IMR-90 (cell line): ENCODE results near the gene TFAP2E.

Experiments used
- CEBPB ChIP-seq: IDR thresholded peaks from 2 replicates; pipeline ENCODE4 v1.6.1; 2012; ENCODE audit warnings: low read depth, low read length, improper control_type of control experiment
- CHD1 ChIP-seq: IDR thresholded peaks from 2 replicates; pipeline ENCODE4 v1.6.1; 2012; ENCODE audit warnings: low read depth, low read length, improper control_type of control experiment
- FOS ChIP-seq: fragments of 150-350 bp; IDR thresholded peaks from 2 replicates; pipeline ENCODE4 v1.6.1; 2016; ENCODE audit warnings: low read depth, low read length
- MAZ ChIP-seq: IDR thresholded peaks from 2 replicates; pipeline ENCODE4 v1.6.1; 2012; ENCODE audit warnings: low read depth, mild to moderate bottlenecking, low read length, improper control_type of control experiment, moderate library complexity, borderline replicate concordance
- NFE2L2 ChIP-seq: fragments of 150-350 bp; IDR thresholded peaks from 2 replicates; pipeline ENCODE4 v1.6.1; 2016; ENCODE audit warnings: low read depth, mild to moderate bottlenecking, low read length
- POLR2A ChIP-seq: IDR thresholded peaks from 2 replicates; pipeline ENCODE4 v1.6.1; 2012; ENCODE audit warnings: mild to moderate bottlenecking, low read depth, low read length
- RAD21 ChIP-seq: IDR thresholded peaks from 2 replicates; pipeline ENCODE4 v1.6.1; 2012; ENCODE audit warnings: low read length, improper control_type of control experiment
- SMC3 ChIP-seq: fragments of 150-350 bp; IDR thresholded peaks from 2 replicates; pipeline ENCODE4 v1.6.1; 2016; ENCODE audit warnings: low read depth, mild to moderate bottlenecking, antibody characterized with exemption, low read length, moderate library complexity
- TF ChIP-seq, protein P1 (sequence below): conservative IDR thresholded peaks from 2 replicates; pipeline ENCODE4 v1.5.1; 2012; ENCODE audit warnings: mild to moderate bottlenecking, low read depth, low read length, improper control_type of control experiment
- TF ChIP-seq, protein P2 (sequence below): fragments of 150-350 bp; IDR thresholded peaks from 2 replicates; pipeline ENCODE4 v1.6.1; 2017; ENCODE audit warnings: mild to moderate bottlenecking, antibody characterized with exemption, low read length, low read depth

DNA sequence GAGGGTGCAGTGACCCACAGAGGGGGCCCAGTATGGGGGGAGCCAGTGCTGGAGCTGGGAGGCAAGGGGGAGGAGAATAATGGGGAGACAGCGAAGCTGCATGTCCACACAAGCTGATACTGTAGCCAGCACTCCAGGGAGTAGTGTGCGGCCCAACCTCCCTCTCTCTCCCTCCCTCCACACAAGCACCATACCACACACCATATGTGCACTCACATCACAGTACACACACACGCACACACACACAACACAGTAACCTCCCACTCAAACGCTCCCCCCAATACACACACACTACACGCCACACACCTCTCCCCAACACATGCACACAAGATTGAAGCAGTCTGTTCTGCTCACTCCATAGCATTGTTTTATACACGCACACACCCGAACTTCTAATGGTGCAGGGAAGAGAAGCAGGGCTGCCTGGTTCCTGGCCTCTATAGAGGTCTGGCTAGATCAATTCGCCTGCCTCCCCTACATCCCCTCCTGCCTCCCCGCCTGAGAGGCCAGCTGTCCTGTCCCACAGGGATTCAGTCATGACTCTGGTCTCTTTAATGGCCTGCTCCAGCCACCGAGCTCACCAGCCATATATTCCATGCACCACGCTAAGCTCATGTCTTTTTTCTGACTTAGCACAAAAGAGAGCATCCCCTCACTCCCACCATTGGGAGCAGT, 11.7 kb upstream of the TFAP2E start:
- TF ChIP-seq, protein P1, sequence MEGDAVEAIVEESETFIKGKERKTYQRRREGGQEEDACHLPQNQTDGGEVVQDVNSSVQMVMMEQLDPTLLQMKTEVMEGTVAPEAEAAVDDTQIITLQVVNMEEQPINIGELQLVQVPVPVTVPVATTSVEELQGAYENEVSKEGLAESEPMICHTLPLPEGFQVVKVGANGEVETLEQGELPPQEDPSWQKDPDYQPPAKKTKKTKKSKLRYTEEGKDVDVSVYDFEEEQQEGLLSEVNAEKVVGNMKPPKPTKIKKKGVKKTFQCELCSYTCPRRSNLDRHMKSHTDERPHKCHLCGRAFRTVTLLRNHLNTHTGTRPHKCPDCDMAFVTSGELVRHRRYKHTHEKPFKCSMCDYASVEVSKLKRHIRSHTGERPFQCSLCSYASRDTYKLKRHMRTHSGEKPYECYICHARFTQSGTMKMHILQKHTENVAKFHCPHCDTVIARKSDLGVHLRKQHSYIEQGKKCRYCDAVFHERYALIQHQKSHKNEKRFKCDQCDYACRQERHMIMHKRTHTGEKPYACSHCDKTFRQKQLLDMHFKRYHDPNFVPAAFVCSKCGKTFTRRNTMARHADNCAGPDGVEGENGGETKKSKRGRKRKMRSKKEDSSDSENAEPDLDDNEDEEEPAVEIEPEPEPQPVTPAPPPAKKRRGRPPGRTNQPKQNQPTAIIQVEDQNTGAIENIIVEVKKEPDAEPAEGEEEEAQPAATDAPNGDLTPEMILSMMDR = no peak
- no peak for TF ChIP-seq FOS
- TF ChIP-seq CHD1 = no peak
- TF ChIP-seq POLR2A = no peak
- TF ChIP-seq SMC3 = no peak
- TF ChIP-seq, protein P2, sequence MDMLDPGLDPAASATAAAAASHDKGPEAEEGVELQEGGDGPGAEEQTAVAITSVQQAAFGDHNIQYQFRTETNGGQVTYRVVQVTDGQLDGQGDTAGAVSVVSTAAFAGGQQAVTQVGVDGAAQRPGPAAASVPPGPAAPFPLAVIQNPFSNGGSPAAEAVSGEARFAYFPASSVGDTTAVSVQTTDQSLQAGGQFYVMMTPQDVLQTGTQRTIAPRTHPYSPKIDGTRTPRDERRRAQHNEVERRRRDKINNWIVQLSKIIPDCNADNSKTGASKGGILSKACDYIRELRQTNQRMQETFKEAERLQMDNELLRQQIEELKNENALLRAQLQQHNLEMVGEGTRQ = no peak
- TF ChIP-seq MAZ = no peak
- no peak for TF ChIP-seq CEBPB
- TF ChIP-seq NFE2L2 = no peak
- no peak for TF ChIP-seq RAD21
